ENCODE measurements around the gene AKR1D1.
"Not testable (repeated sequence)": the region's sequence is repeated elsewhere in the genome, so short reads cannot be mapped to it uniquely, and the experiment has no call there.

AKR1D1 gene, protein sequence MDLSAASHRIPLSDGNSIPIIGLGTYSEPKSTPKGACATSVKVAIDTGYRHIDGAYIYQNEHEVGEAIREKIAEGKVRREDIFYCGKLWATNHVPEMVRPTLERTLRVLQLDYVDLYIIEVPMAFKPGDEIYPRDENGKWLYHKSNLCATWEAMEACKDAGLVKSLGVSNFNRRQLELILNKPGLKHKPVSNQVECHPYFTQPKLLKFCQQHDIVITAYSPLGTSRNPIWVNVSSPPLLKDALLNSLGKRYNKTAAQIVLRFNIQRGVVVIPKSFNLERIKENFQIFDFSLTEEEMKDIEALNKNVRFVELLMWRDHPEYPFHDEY

GRCh38 chr7:138076196-138076595 lies at the start of gene AKR1D1:
Gene AKR1D1 (plus strand): TSS chr7:138076459. CDS start chr7:138076519, 60 bp downstream.
- no peak for DNase-seq (ENCODE audit: low read depth)

- no peak for DNase-seq (ENCODE audit: low read depth)
These were observed 49.2 kb upstream of the AKR1D1 start for GRCh38 chr7:138027100-138027499.

GRCh38 chr7:138029126-138029525 lies 47.1 kb upstream of the AKR1D1 start:
- no peak for DNase-seq (ENCODE audit: low read depth)

DNA sequence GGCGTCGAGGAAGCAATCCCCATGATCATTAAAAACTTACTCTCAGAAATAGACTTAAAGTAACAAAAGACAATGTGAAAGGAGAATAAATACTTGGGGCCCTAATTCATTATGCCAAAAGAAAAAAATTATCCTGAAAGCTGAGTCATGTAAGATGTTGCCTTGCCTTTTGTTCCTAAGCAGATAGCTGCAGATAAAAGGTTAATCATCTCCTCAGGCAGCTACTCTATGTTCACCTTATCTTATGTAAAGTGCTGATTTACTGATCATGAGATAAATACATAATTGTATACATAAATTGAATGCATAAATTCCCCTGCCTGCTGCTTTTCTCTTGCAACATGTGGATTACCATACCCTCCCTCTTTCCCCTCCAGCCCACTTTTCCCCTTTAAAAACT lies 46.3 kb upstream of the AKR1D1 start:
- DNase-seq (ENCODE audit: low read depth): no peak

GRCh38 chr7:138030679-138031351 lies 45.4 kb upstream of the AKR1D1 start:
- DNase-seq (ENCODE audit: low read depth): no peak

DNA sequence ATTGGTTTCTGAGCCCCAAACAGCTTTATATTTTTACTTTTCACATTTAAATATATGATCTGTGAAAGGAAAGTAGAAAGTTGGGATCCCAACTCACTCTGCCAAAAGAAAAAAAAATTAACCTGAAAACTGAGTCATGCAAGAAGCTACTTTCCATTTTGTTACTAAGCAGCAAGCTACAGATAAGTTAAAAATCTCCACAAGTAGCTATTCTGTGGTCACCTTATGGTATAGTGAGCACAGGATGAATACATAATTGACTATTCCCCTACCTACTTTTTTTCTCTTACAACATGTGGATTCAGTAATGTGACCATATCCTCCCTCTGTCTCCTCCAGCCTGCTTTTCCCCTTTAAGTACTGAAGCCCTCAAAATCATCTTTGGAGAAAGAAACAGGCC lies 44.1 kb upstream of the AKR1D1 start:
- no peak for DNase-seq (ENCODE audit: low read depth)

DNA sequence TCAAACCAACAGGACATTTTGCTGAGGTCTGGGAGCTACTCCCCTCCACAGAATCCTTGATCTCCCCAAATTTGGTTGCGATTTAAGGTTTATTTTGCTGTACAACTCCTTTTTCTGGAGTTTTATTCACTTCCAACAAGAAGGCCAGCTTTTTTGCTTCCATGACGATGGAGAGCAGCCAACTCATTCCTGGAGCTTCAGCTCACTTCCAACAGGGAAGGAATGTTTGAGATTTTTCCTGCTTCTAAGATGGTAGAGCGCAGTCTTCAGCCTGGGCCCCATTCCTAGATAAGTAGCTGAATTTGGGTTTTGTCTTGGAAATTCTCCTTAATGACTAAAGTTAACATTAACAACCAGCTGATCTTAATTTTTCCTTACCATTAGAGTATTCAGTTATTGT lies 43.5 kb upstream of the AKR1D1 start:
- no peak for DNase-seq (ENCODE audit: low read depth)

DNA sequence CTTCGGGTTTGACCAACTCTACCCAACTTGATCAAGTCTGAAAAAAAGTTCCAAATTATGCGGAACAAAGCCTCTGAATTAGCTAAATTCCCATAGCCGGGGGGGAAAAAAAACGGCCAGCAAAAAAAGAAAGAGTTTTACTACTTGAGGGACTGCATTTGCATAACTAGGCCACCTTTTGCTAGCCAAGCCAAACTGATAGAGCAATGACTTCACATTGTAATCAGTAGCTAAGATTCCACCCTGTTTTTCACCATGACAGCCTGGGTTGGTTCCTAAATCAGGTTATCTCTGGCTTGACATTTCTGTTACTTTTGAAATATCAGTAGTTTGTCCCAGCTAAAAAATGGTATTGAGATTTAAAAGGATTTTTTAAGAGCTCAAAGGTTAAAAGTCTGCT lies 43.0 kb upstream of the AKR1D1 start:
- no peak for DNase-seq (ENCODE audit: low read depth)

DNA sequence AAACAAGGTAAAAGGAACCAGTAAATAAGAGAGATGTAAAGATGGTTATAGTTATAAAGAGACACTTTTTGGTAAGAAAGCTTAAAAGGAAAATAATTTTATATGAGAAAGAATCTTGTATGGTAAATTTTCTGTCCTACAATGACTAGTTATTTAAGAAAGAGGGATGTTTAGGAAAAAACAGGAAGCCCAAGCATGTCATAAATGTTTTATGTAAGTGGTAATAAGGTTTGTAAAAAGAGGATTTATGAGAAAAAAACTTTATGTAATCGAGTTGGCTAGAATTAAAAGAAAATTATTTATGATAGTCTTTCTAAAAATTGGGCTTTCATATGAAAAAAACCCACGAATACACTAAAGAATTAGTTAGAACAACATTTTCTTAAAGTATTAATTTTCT lies 40.1 kb upstream of the AKR1D1 start:
- no peak for DNase-seq (ENCODE audit: low read depth)

- DNase-seq (ENCODE audit: low read depth): not testable (repeated sequence)
These were observed 36.2 kb upstream of the AKR1D1 start for GRCh38 chr7:138040063-138040462.

- no peak for DNase-seq (ENCODE audit: low read depth)
These were observed 31.4 kb upstream of the AKR1D1 start for GRCh38 chr7:138044897-138045296.

GRCh38 chr7:138047907-138048306 lies 28.4 kb upstream of the AKR1D1 start:
- no peak for DNase-seq (ENCODE audit: low read depth)

GRCh38 chr7:138049505-138050116 lies 26.6 kb upstream of the AKR1D1 start:
- no peak for DNase-seq (ENCODE audit: low read depth)

DNA sequence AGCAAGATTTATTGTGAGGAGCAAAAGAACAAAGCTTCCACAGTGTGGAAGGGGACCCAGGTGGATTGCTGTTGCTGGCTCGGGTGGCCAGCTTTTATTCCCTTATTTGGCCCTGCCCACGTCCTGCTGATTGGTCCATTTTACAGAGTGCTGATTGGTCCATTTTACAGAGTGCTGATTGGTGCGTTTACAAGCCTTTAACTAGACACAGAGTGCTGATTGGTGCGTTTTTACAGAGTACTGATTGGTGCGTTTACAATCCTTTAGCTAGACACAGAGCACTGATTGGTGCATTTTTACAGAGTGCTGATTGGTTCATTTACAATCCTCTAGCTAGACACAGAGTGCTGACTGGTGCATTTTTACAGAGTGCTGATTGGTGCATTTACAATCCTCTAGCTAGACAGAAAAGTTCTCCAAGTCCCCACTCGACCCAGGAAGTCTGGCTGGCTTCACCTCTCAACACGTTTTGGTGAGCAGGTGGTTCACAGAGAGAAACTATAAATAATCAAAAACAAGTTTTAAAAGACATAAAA lies 24.5 kb upstream of the AKR1D1 start:
- not testable (repeated sequence) for DNase-seq (ENCODE audit: low read depth)

DNA sequence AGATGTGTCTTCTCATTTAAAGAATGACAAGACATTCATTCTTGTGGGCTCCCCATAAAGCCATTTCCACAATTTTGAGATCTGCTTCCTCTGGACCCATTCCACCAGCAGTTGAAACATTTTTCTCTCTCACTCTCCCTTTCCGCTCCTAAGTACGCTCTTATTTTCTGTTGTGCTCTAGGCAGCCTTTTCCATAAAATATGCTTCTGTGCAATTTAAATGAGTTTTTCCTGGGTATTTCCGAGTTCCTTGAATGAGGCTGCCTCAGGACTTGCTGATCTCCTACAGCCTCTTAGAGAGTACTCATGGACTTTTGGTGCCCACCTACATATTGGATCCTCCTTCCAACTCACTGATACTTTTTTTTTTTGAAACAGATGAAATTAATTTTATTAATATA lies 23.6 kb upstream of the AKR1D1 start:
- no peak for DNase-seq (ENCODE audit: low read depth)

DNA sequence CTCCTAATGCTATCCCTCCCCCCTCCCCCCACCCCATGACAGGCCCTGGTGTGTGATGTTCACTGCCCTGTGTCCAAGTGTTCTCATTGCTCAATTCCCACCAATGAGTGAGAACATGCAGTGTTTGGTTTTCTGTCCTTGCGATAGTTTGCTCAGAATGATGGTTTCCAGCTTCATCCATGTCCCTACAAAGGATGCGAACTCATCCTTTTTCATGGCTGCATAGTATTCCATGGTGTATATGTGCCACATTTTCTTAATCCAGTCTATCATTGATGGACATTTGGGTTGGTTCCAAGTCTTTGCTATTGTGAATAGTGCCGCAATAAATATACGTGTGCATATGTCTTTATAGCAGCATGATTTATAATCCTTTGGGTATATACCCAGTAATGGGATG lies 20.6 kb upstream of the AKR1D1 start:
- DNase-seq (ENCODE audit: low read depth): not testable (repeated sequence)

- DNase-seq (ENCODE audit: low read depth): no peak
These were observed 12.9 kb upstream of the AKR1D1 start for GRCh38 chr7:138063400-138063799.

- DNase-seq (ENCODE audit: low read depth): no peak
These were observed 11.4 kb upstream of the AKR1D1 start for GRCh38 chr7:138064856-138065357.

GRCh38 chr7:138065827-138066226 lies 10.4 kb upstream of the AKR1D1 start:
- no peak for DNase-seq (ENCODE audit: low read depth)

DNA sequence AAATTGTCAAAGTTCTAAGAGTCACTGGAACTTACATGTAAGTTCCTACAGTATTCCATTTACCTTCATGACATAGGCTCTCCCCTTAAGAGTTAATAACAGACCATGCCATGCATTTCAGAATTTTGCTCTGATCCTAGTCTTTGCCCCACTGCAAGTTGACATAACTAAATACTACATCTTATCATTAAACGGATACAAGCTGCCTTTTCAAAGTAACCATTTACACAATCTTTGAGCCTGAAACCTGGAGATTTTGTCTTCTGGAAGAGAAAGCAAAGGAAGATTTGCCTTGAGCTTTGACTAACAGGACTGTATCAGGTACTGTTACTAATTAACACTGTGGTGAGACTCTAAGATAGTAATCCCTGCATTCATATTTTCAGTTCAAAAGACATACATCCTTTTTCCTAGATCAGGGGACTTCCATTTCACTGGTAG lies 9.3 kb upstream of the AKR1D1 start:
- no peak for DNase-seq (ENCODE audit: low read depth)

DNA sequence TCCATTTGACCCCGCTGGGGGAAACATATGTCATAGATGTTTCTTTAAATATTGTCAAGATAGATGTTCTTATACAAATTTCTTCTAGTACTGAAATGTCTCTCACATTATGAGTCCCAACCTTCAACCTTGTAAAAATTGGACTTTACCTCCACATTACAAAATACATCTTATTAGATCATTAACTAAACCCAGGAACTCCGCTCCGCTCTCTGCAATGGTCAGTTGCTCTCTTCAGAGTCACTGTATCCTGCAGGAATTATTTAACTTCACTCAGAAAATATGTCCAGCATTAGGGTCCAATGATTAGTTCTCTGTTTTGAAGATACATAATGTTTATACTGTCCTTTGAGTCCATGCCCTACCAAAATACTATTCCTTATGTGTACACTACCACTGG lies 8.5 kb upstream of the AKR1D1 start:
- DNase-seq (ENCODE audit: low read depth): no peak

DNA sequence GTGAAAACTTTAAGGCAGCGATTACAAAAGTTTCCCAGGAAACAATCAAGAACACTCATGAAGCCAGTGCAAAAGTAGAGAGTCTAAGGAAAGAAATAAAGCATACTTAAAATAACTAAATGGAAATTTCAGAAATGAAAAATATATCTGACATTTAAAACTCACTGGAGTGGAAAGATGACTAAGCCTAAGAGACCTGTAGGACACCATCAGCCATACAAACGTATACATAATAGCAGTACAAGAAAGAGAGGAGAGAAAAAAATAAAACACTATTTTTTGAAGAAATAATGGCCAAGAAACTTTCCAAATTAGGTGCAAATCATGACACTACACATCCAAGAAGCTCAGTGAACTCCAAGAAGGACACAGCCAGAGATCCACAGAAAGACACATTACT lies 5.4 kb upstream of the AKR1D1 start:
- no peak for DNase-seq (ENCODE audit: low read depth)

GRCh38 chr7:138072726-138073125 lies 3.5 kb upstream of the AKR1D1 start:
- DNase-seq (ENCODE audit: low read depth): no peak
